ENCODE measurements around the gene TXNDC15. TPM values are rescaled to one million over a fixed set of nuclear protein-coding genes. Genes with fewer than 3 reads are reported as not detected.

Gene TXNDC15
- total and polyA plus RNA-seq, 12 donors: 56.4 to 267 (median 101) TPM

- H3K36me3 ChIP-seq (replicated peaks in 1 of 2): peaks cover 0 to 13% of the 10 kb centered on the region in 2 donors
- peaks cover 3 to 6% of the 10 kb centered on the region in 2 donors for H3K4me1 ChIP-seq (replicated peaks in 1 of 2)
- WGBS, 4 donors: 91 to 98% (median 97%) methylated on average over 8 of the region's 8 CpGs
- no peak overlapping the region for H3K4me3 ChIP-seq
- TF ChIP-seq CTCF (IDR thresholded peaks at IDR 0.05): no peak
- no peaks in the 10 kb centered on the region for H3K27me3 ChIP-seq
- no peak overlapping the region for H3K27ac ChIP-seq
- intact Hi-C loops (cut with DNase I): no loop called here
- DNase-seq: no peak
- no peaks in the 10 kb centered on the region for H3K9me3 ChIP-seq (replicated peaks in 1 of 3)
Observed at GRCh38 chr5:134889335-134889734, 15.2 kb downstream of the TXNDC15 start.

GRCh38 chr5:134891473-134891872 is 17.3 kb downstream of the TXNDC15 start:
- DNase-seq: no peak
- TF ChIP-seq CTCF (IDR thresholded peaks at IDR 0.05) (no peak), POLR2A (IDR thresholded peaks at IDR 0.05) (no peak)

GRCh38 chr5:134892282-134892681 is 18.1 kb downstream of the TXNDC15 start:
- intact Hi-C loops (cut with DNase I): no loop called here
- Histone ChIP-seq H3K36me3 (replicated peaks in 1 of 2) (peaks cover 0 to 26% of the 10 kb centered on the region in 2 donors), H3K27ac (no peak overlapping the region), H3K9me3 (replicated peaks in 1 of 3) (no peaks in the 10 kb centered on the region), H3K27me3 (no peaks in the 10 kb centered on the region), H3K4me1 (replicated peaks in 1 of 2) (peaks cover 3 to 6% of the 10 kb centered on the region in 2 donors), H3K4me3 (no peak overlapping the region)
- TF ChIP-seq CTCF (IDR thresholded peaks at IDR 0.05) (no peak), POLR2A (IDR thresholded peaks at IDR 0.05) (no peak)
- 92 to 96% (median 94%) methylated on average over 3 of the region's 3 CpGs for WGBS, 4 donors
- no peak for DNase-seq

More at GRCh38 chr5:134891473-134891872, 17.3 kb downstream of the TXNDC15 start:
- no peaks in the 10 kb centered on the region for H3K27me3 ChIP-seq
- H3K36me3 ChIP-seq (replicated peaks in 1 of 2): peaks cover 0 to 22% of the 10 kb centered on the region in 2 donors
- H3K4me3 ChIP-seq: no peak overlapping the region
- H3K27ac ChIP-seq: no peak overlapping the region
- intact Hi-C loops (cut with DNase I): no loop called here
- peaks cover 3 to 6% of the 10 kb centered on the region in 2 donors for H3K4me1 ChIP-seq (replicated peaks in 1 of 2)
- WGBS, 4 donors: 94 to 100% (median 98%) methylated on average over 1 of the region's 1 CpG
- H3K9me3 ChIP-seq (replicated peaks in 1 of 3): no peaks in the 10 kb centered on the region

GRCh38 chr5:134892926-134893325 is 18.8 kb downstream of the TXNDC15 start:
- 92 to 99% (median 94%) methylated on average over 2 of the region's 2 CpGs for WGBS, 4 donors
- Histone ChIP-seq H3K9me3 (replicated peaks in 1 of 3) (no peaks in the 10 kb centered on the region), H3K36me3 (replicated peaks in 1 of 2) (peaks cover 0 to 31% of the 10 kb centered on the region in 2 donors), H3K27me3 (no peaks in the 10 kb centered on the region), H3K4me1 (replicated peaks in 1 of 2) (peaks cover 3 to 6% of the 10 kb centered on the region in 2 donors), H3K4me3 (no peak overlapping the region), H3K27ac (no peak overlapping the region)
- intact Hi-C loops (cut with DNase I): no loop called here
- no peak for TF ChIP-seq POLR2A (IDR thresholded peaks at IDR 0.05)
- no peak for TF ChIP-seq CTCF (IDR thresholded peaks at IDR 0.05)
- no peak for DNase-seq

Data from adrenal gland (tissue), 12 donors.